ENCODE data around the gene RAP1GAP2. TPM values are rescaled to one million over a fixed set of nuclear protein-coding genes. Genes with fewer than 3 reads are reported as not detected.
"Not testable (repeated sequence)": the region's sequence is repeated elsewhere in the genome, so short reads cannot be mapped to it uniquely, and the experiment has no call there.

RAP1GAP2 gene
- 17.9 TPM for total RNA-seq

- ATAC-seq, result peak; percentile 53
These were observed at the start of gene RAP1GAP2 for GRCh38 chr17:2796164-2797125. Gene RAP1GAP2, plus strand, starts transcription at chr17:2796438. Its CDS starts 90 bp downstream, at chr17:2796528.

- peak; percentile 19 for ATAC-seq
These were observed 47.0 kb upstream of the RAP1GAP2 start, which contains the start of gene CCDC92B for GRCh38 chr17:2749058-2749783. Gene CCDC92B, minus strand, starts transcription at chr17:2749652. Its CDS starts 14,507 bp downstream, at chr17:2735145.

GRCh38 chr17:2749784-2750181 lies 46.5 kb upstream of the RAP1GAP2 start:
- peak; percentile 93 for ATAC-seq

- ATAC-seq, result no peak
These were observed 45.5 kb upstream of the RAP1GAP2 start for GRCh38 chr17:2750721-2751120.

- no peak for ATAC-seq
These were observed 44.7 kb upstream of the RAP1GAP2 start for GRCh38 chr17:2751491-2751890.

- peak; percentile 45 for ATAC-seq
These were observed 40.1 kb upstream of the RAP1GAP2 start for GRCh38 chr17:2755891-2756724.

- no peak for ATAC-seq
These were observed 37.4 kb upstream of the RAP1GAP2 start for GRCh38 chr17:2758870-2759269.

- no peak for ATAC-seq
These were observed 26.1 kb upstream of the RAP1GAP2 start for GRCh38 chr17:2770129-2770528.

- no peak for ATAC-seq
These were observed 21.0 kb upstream of the RAP1GAP2 start for GRCh38 chr17:2775206-2775605.

- ATAC-seq, result peak; percentile 41
These were observed 19.5 kb upstream of the RAP1GAP2 start for GRCh38 chr17:2776589-2777241.

- ATAC-seq, result no peak
These were observed 18.9 kb upstream of the RAP1GAP2 start for GRCh38 chr17:2777242-2777867.

GRCh38 chr17:2778489-2778888 lies 17.7 kb upstream of the RAP1GAP2 start:
- ATAC-seq, result no peak

- ATAC-seq, result no peak
These were observed 16.7 kb upstream of the RAP1GAP2 start for GRCh38 chr17:2779545-2779944.

- no peak for ATAC-seq
These were observed 16.0 kb upstream of the RAP1GAP2 start for GRCh38 chr17:2780256-2780655.

GRCh38 chr17:2780931-2781454 lies 15.2 kb upstream of the RAP1GAP2 start:
- no peak for ATAC-seq

GRCh38 chr17:2781598-2781997 lies 14.6 kb upstream of the RAP1GAP2 start:
- ATAC-seq, result not testable (repeated sequence)

- no peak for ATAC-seq
These were observed 14.2 kb upstream of the RAP1GAP2 start for GRCh38 chr17:2782055-2782454.

- no peak for ATAC-seq
These were observed 12.8 kb upstream of the RAP1GAP2 start for GRCh38 chr17:2783310-2784030.

- ATAC-seq, result peak; percentile 15
These were observed 11.4 kb upstream of the RAP1GAP2 start for GRCh38 chr17:2784864-2785263.

GRCh38 chr17:2785376-2785775 lies 10.9 kb upstream of the RAP1GAP2 start:
- ATAC-seq, result not testable (repeated sequence)
